ENCODE data around the gene CYP8B1. TPM values are rescaled to one million over a fixed set of nuclear protein-coding genes. Genes with fewer than 3 reads are reported as not detected.

Gene CYP8B1
- total RNA-seq, 3 donors from 2014 or later, result not detected

GRCh38 chr3:42867138-42867537 lies 8.5 kb downstream of the CYP8B1 start:
- H3K4me1 ChIP-seq (ENCODE audit: low read depth), result no peaks in the 10 kb centered on the region
- DNase-seq (no peak), ATAC-seq (no peak)
- intact Hi-C loops (cut with DNase I, micrococcal nuclease), result no loop called here
- H3K4me3 ChIP-seq, result no peak overlapping the region
- H3K9me3 ChIP-seq, result no peaks in the 10 kb centered on the region
- no peak for TF ChIP-seq CTCF (IDR thresholded peaks at IDR 0.05)
- H3K36me3 ChIP-seq (ENCODE audit: low read depth), result no peaks in the 10 kb centered on the region

- no peak for ATAC-seq
- intact Hi-C loops (cut with DNase I, micrococcal nuclease), result no loop called here
- no peak for TF ChIP-seq CTCF (IDR thresholded peaks at IDR 0.05)
- Histone ChIP-seq H3K4me3 (no peak overlapping the region), H3K36me3 (ENCODE audit: low read depth) (no peaks in the 10 kb centered on the region), H3K9me3 (no peaks in the 10 kb centered on the region), H3K4me1 (ENCODE audit: low read depth) (no peaks in the 10 kb centered on the region)
- DNase-seq, result no peak
Observed at GRCh38 chr3:42865256-42865655, 10.4 kb downstream of the CYP8B1 start.

GRCh38 chr3:42864321-42864950 lies 11.2 kb downstream of the CYP8B1 start:
- ATAC-seq (no peak), DNase-seq (no peak)
- Histone ChIP-seq H3K9me3 (no peaks in the 10 kb centered on the region), H3K4me3 (no peak overlapping the region), H3K4me1 (ENCODE audit: low read depth) (no peaks in the 10 kb centered on the region), H3K36me3 (ENCODE audit: low read depth) (no peaks in the 10 kb centered on the region)
- TF ChIP-seq CTCF (IDR thresholded peaks at IDR 0.05), result no peak
- intact Hi-C loops (cut with DNase I, micrococcal nuclease), result no loop called here

GRCh38 chr3:42856544-42856943 lies 19.1 kb downstream of the CYP8B1 start:
- ATAC-seq (no peak), DNase-seq (no peak)
- Histone ChIP-seq H3K4me1 (ENCODE audit: low read depth) (no peaks in the 10 kb centered on the region), H3K9me3 (no peaks in the 10 kb centered on the region), H3K36me3 (ENCODE audit: low read depth) (no peaks in the 10 kb centered on the region), H3K4me3 (no peak overlapping the region)
- intact Hi-C loops (cut with DNase I, micrococcal nuclease), result no loop called here
- TF ChIP-seq CTCF (IDR thresholded peaks at IDR 0.05), result no peak

- no peak for TF ChIP-seq CTCF (IDR thresholded peaks at IDR 0.05)
- DNase-seq (no peak), ATAC-seq (no peak)
- H3K9me3 ChIP-seq, result no peaks in the 10 kb centered on the region
- no peak overlapping the region for H3K4me3 ChIP-seq
- no peaks in the 10 kb centered on the region for H3K36me3 ChIP-seq (ENCODE audit: low read depth)
- intact Hi-C loops (cut with DNase I, micrococcal nuclease), result no loop called here
- no peaks in the 10 kb centered on the region for H3K4me1 ChIP-seq (ENCODE audit: low read depth)
Observed at GRCh38 chr3:42855547-42856380, 19.9 kb downstream of the CYP8B1 start.

Data from mucosa of descending colon (tissue), 3 donors.